Endothelial cell of coronary artery (primary cell): Measurements from ENCODE around the gene CYB5D1. TPM values are rescaled to one million over a fixed set of nuclear protein-coding genes. Genes with fewer than 3 reads are reported as not detected.

Source experiments
- total RNA-seq: library from RNA; depleted of rRNA; stranded (reverse); fragments of >200 nt; gene quantifications from 2 replicates; pipeline ENCODE4 v1.2.3, GENCODE V29; 2014

Gene CYB5D1
- total RNA-seq, result 7.6 and 8.4 TPM in 2 replicates

GRCh38 chr17:7857713-7858521 lies at the start of gene CYB5D1:
Gene CYB5D1 (plus strand): TSS chr17:7858003. CDS start chr17:7858135, 132 bp downstream.

GRCh38 chr17:7833795-7834541 lies 23.8 kb upstream of the CYB5D1 start, which contains the start of gene KDM6B:
Gene KDM6B (plus strand): TSS chr17:7834217. CDS start chr17:7845555, 11,338 bp downstream.

GRCh38 chr17:7854851-7855659 lies 2.7 kb upstream of the CYB5D1 start, which contains the start of gene TMEM88:
Gene TMEM88 (plus strand): TSS chr17:7855066. CDS start chr17:7855075, 9 bp downstream.

GRCh38 chr17:7856811-7857712 lies 741 bp upstream of the CYB5D1 start, which contains the start of gene NAA38:
Gene NAA38 (minus strand): TSS chr17:7857559. CDS start chr17:7857463, 96 bp downstream.

GRCh38 chr17:7888184-7888920 lies 30.5 kb downstream of the CYB5D1 start, which contains the start of gene CHD3:
Gene CHD3 (plus strand): TSS chr17:7888789. CDS start chr17:7889001, 212 bp downstream.

Other genes with a start within 250 kb of the CYB5D1 start
- gene FXR2, start 243.1 kb upstream of the CYB5D1 start, total RNA-seq, result 33.2 and 38.3 TPM in 2 replicates
- 18.9 and 24.0 TPM in 2 replicates for gene SAT2, start 230.2 kb upstream of the CYB5D1 start, total RNA-seq
- gene SHBG, start 227.9 kb upstream of the CYB5D1 start, total RNA-seq, result 0.18 and 0.19 TPM in 2 replicates
- not detected in 2 replicates for gene ATP1B2, start 207.1 kb upstream of the CYB5D1 start, total RNA-seq
- gene TP53, start 170.5 kb upstream of the CYB5D1 start, total RNA-seq, result 38.8 and 50.1 TPM in 2 replicates
- 8.9 and 14.6 TPM in 2 replicates for gene WRAP53, start 169.5 kb upstream of the CYB5D1 start, total RNA-seq
- gene EFNB3, start 152.8 kb upstream of the CYB5D1 start, total RNA-seq, result 0.38 and 0.81 TPM in 2 replicates
- gene DNAH2, start 140.3 kb upstream of the CYB5D1 start, total RNA-seq, result 0.36 TPM in 1 of 2 replicates, not detected in the other
- gene KDM6B, start 23.8 kb upstream of the CYB5D1 start, total RNA-seq, result 3.5 and 5.7 TPM in 2 replicates
- gene TMEM88, start 2.9 kb upstream of the CYB5D1 start, total RNA-seq, result 10.5 and 12.0 TPM in 2 replicates
- gene NAA38, start 444 bp upstream of the CYB5D1 start, total RNA-seq, result 122 and 163 TPM in 2 replicates
- 202 and 233 TPM in 2 replicates for gene CHD3, start 30.8 kb downstream of the CYB5D1 start, total RNA-seq
- gene RNF227, start 58.3 kb downstream of the CYB5D1 start, total RNA-seq, result 0.99 and 1.2 TPM in 2 replicates
- gene KCNAB3, start 71.9 kb downstream of the CYB5D1 start, total RNA-seq, result 0.19 and 0.27 TPM in 2 replicates
- 47.9 and 49.0 TPM in 2 replicates for gene TRAPPC1, start 73.9 kb downstream of the CYB5D1 start, total RNA-seq
- gene CNTROB, start 74.2 kb downstream of the CYB5D1 start, total RNA-seq, result 16.8 and 19.3 TPM in 2 replicates
- not detected in 2 replicates for gene GUCY2D, start 144.6 kb downstream of the CYB5D1 start, total RNA-seq
- 0.19 TPM in 1 of 2 replicates, not detected in the other for gene ALOX15B, start 181.1 kb downstream of the CYB5D1 start, total RNA-seq
- gene ALOX12B, start 229.7 kb downstream of the CYB5D1 start, total RNA-seq, result not detected in 2 replicates